ENCODE results near the gene SMTNL1.

The SMTNL1 gene

DNA sequence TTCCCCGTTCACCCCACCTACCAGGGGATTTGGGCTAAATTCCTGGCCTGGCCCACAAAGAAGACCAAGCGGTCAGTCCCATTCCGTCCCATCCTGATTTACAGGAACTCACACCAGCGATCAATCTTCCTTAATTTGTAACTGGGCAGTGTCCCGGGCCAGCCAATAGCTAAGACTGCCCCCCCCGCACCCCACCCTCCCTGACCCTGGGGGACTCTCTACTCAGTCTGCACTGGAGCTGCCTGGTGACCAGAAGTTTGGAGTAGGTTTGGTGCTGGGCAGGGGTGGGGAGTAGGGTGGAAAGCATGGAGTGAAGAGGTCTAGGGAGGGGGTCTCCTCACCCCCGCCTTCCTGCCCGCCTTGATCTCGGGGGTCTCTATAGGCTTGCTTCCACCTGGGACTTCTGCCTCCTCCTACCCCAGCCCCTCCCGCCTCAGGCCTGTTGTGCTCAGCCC is 60.1 kb downstream of the SMTNL1 start, which contains the start of gene SERPING1:
Gene SERPING1, plus strand, starts transcription at position 225 of the 455 bp plus-strand sequence. CDS start 586 bp downstream, outside the sequence.
- DNase-seq = no peak

DNA sequence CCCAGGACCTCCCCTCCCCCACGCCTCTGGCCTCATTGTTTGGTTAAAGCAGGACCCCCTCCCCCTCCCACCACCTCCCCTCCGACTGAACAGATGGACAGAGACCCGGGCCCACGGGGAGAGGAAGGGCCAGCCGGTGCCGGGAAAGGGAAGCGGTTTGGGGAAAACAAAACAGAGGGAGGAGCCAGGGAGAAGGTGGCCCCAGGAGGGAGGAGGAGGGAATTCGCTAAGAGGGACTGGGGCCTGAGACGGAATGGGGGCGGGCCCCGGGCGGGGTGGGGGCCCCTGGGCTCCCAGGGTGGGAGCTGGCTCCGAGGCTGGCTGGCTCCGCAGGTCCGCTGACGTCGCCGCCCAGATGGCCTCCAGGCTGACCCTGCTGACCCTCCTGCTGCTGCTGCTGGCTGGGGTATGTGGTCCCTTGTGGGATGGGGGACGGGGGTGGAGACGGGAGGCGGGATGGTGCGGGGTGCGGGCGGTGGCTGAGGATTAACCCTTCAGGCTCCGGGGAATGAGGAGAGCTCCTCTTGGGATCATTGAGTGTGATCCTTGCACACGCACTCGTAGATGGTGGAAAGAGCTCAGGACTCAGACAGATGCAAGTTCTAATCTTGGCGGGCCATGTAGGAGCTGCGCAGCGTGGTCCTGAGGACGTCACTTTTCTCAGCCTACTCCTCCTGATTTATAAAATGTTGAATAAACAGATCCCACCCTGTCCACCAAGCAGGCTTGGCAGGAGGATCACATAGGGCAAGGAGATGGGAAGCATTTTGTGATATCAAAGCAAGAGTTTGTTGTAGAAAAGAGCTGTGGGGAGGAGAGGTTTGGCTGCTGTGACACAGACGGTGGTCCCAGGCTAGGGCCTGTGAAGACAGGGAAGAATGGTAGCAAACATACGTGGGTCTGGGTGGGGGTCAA is 60.8 kb downstream of the SMTNL1 start:
- DNase-seq = no peak

DNA sequence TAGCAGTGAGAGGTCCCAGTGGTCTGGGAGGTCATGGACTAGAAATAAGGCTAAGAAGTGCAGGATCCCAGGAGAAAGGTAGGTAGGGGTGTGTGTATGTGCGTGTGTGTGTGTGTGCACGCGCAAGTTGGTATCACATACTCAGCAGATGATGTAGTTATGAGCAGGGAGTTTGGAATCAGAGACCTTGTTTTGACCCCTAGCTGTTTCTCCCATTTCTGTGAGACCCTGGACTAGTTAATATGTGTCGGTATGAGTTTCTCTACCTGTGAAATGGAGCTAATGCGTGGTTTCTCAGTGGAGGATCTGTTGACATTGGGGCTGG is 61.4 kb downstream of the SMTNL1 start:
- no peak for DNase-seq

DNA sequence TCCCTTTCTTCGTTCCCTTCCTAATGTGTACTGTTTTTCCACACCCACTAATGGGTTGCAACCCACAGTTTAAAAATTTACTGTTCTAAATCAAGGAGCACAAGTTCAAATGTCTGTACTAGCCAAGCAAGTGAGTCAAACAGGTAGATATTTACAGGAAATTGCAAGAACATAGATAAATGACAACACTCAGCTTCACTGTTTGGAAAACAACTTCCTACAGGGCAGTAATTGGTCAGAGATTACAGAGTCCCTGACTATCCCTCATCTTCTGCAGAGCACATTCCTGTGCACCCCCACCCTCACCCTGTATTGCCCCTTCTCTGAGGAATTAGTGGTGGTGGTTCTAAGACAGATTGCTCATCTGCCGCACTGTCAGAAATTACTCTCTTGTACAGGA is 62.0 kb downstream of the SMTNL1 start:
- DNase-seq = no peak
